Astrocyte of the spinal cord (primary cell): ENCODE data around the gene GRIN2D.
"Not testable (repeated sequence)": the region's sequence is repeated elsewhere in the genome, so short reads cannot be mapped to it uniquely, and the experiment has no call there.

ENCODE experiments used
- DNase-seq: peaks from one replicate; pipeline ENCODE4 v3.0.0; 2011; ENCODE audit warnings: low read depth, low spot score
- H3K4me3 ChIP-seq: 2 replicates; pipeline ENCODE4 v1.5.1; 2011; ENCODE audit warnings: low read depth, mild to moderate bottlenecking, low read length, moderate library complexity
- in situ Hi-C: cut with HindIII; loops from 2 replicates; pipeline ENCODE4 v1.10.0; 2017; ENCODE audit warnings: low sequenced_read_pairs
- TF ChIP-seq, protein P1 (sequence below): IDR thresholded peaks from 2 replicates; pipeline ENCODE4 v1.5.1; 2012; ENCODE audit warnings: low read depth, mild to moderate bottlenecking, low read length, inconsistent platforms

Gene GRIN2D

DNA sequence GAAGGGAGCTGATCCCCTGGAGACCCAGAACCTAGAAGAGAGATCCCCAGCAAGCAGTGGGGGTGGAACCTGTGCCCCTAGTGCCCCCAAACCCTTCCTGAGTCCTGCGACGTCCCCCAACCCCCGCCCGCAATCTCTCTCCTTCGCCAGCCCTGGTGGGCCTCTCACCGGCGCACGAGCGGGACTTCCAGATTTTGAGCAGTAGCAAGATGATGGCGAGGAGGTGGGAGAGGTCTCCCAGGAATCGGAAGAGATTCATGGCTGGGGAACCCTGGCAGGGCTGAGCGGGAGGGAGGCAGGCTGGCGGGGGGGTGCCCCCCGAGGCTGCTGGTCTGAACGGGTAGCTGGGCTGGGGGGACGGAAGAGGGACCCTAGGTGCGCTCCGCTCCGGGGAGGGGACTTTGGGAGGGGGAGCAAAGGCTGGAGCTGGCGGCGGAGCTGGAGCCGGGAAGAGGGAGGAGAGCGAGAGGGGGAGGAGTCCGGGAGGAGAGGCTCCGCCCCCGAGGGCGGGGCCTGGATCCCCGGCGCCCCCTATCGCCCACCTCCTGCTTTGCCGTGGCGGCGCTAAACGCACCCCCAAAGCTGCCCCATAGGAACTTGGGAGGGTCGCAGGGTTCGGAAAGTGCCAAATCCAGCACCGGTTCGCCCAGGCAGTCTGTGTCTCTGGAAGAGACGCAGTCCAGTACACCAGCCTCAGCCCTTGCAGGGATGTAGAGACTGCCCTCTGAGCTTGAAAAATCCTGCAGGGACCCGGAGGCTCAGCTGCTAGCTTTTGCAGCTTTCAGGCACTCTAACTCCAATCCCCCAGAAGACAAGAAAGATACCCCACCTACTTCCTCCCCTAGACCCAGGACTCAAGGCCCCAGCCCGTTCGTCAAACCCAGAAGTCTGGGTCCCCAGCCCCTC is 2.1 kb upstream of the GRIN2D start, which contains the start of gene KDELR1:
Gene KDELR1, minus strand, starts transcription at position 452 of the 906 bp plus-strand sequence. Its CDS starts 193 bp downstream, at position 259.
- peak; percentile 62 for DNase-seq
- in situ Hi-C loops: no loop called here

DNA sequence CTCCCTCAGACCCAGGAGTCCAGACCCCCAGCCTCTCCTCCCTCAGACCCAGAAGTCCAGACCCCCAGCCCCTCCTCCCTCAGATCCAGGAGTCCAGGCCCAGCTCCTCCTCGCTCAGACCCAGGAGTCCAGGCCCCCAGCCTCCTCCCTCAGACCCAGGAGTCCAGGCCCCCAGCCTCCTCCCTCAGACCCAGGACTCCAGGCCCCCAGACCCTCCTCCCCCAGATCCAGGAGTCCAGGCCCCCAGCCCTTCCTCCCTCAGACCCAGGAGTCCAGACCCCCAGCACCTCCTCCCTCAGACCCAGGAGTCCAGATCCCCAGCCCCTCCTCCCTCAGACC is 1.5 kb upstream of the GRIN2D start:
- DNase-seq, H3K4me3 ChIP-seq, in situ Hi-C loops: not testable (repeated sequence)

More for the DNA sequence above, 2.1 kb upstream of the GRIN2D start, which contains the start of gene KDELR1:
- TF ChIP-seq, protein P1, sequence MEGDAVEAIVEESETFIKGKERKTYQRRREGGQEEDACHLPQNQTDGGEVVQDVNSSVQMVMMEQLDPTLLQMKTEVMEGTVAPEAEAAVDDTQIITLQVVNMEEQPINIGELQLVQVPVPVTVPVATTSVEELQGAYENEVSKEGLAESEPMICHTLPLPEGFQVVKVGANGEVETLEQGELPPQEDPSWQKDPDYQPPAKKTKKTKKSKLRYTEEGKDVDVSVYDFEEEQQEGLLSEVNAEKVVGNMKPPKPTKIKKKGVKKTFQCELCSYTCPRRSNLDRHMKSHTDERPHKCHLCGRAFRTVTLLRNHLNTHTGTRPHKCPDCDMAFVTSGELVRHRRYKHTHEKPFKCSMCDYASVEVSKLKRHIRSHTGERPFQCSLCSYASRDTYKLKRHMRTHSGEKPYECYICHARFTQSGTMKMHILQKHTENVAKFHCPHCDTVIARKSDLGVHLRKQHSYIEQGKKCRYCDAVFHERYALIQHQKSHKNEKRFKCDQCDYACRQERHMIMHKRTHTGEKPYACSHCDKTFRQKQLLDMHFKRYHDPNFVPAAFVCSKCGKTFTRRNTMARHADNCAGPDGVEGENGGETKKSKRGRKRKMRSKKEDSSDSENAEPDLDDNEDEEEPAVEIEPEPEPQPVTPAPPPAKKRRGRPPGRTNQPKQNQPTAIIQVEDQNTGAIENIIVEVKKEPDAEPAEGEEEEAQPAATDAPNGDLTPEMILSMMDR: peak; percentile 97
- H3K4me3 ChIP-seq: peak within 1 kb of the TSS; percentile 99

DNA sequence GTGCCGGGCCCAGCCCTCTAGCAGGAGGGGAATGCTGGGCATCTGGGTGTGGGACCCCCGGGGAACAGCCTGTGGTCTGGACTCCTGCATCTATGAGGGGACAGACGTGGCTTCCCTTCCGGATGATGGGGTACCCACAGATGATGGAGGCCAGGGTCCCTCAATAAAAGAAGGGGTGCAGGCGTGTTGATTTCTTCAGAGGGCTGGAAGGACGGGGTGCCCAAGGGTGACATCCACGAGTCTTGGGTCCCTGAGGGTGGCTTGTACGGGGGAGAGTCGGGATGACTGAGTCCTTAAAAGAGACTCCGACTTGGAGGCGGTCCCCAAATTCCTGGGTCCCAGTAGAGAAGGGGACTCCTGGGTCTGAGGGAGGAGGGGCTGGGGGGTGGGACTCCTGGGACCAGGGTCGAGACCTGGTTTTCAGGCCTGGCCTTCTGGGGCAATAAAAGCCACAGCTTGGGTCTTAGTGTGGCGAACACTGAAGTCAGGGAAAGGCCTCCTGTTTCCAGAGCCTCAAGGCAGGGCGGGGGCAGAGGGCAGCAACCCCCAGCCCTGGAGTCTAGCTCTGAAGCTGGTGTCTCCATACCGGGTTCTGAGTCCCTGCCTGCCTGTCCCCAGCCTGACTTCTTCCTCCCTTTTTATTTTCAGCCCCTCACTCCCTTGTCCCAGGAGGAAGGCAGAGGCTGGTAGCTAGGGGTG is 459 bp upstream of the GRIN2D start:
- in situ Hi-C loops: no loop called here
- H3K4me3 ChIP-seq: no peak overlapping the region
- TF ChIP-seq, protein P1: no peak
- DNase-seq: no peak

DNA sequence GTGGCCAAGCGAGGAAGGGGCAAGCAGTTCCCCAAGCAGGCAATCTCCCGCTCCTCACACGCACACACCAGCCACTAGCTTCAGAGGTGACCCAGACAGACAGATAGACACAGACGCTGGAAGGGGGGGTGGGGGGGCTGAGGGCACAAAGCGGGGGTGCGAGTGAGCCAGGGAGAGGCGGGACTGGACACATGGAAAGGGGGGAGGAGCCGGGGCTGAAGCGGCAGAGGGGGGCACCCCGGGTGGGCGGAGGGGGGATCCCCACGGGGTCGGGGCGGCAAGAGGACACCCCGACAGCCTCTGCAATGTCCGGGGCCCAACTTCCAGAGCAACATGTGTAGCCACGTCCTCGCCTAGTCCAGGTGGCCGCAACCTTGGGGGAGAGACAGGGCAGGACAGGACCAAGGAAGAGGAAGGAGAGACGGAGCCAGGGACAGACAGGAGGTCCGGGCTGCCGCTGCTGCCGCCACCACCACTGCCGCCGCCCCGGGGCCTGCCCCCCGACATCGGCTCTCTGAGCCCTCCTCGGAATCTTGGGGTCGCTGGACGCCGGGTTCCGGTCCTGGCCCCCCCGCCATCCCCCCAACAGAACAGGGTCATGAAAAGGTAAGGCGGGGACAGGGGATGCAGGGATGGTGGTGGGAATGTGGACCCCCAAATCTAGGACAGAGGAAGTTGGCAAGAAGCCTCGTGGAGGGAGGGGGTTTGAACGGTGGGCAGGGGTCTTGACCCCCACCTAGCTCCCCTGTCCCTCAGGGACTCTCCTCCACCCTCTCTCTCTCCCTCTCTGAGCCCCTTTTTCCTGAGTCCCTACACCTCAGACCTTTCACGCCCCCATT is 1.1 kb downstream of the GRIN2D start:
- no peak for DNase-seq
- in situ Hi-C loops: no loop called here
- TF ChIP-seq, protein P1: no peak
- no peak overlapping the region for H3K4me3 ChIP-seq

DNA sequence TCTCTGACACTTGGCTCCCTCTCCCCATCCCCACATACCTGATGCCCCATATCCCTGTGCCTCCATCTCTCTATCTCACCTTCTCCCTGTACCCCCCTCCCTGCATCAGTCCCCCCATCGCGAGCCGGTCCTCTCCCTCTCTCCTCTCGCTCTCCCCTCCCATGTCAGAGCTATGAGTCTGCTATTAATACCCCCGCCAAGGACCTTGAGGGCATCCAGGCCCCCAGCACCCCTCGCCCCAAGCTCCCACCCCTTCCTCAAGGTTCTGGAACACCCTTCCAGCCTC is 1.6 kb downstream of the GRIN2D start:
- no peak overlapping the region for H3K4me3 ChIP-seq
- in situ Hi-C loops: no loop called here
- DNase-seq: no peak
- TF ChIP-seq, protein P1: no peak

DNA sequence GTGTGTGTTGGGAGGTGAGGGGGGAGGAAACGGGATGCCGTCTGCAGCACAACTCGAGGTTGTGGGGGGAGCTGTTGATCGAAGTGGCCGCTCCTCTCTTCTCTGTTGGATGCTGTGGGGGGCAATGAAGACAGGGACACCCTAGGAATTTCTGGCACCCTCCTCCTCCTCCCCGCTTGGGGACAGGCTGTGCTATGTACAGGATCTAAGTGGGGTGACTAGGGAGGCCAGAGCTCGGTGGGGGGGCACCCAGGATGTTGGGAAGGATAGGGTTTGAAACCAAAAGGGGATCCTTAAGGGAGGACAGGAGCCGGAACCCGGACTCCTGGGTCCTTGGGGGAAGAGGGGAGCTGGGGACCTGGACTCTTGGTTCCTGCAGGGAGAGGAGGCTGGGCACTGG is 2.0 kb downstream of the GRIN2D start:
- H3K4me3 ChIP-seq: no peak overlapping the region
- in situ Hi-C loops: no loop called here
- TF ChIP-seq, protein P1: no peak
- DNase-seq: no peak
